WTC11 (cell line): ENCODE data around the gene MYO19. TPM values are rescaled to one million over a fixed set of nuclear protein-coding genes. Genes with fewer than 3 reads are reported as not detected.

ENCODE experiments used
- ATAC-seq: fragments of 200-7000 bp; cut with Tn5 transposase; 2 replicates; pipeline ENCODE4 v1.10.0; 2021; ENCODE audit warnings: mild to moderate bottlenecking, moderate library complexity
- CTCF ChIA-PET: fragments of 300-600 bp; sonication (Branson Sonifier 250); formaldehyde crosslinking; loops from one replicate; lab custom pipeline; 2021; ENCODE audit warnings: antibody characterized with exemption; lab: Charles Lee
- POLR2A ChIA-PET: fragments of 350-600 bp; sonication (Branson Sonifier 250); formaldehyde crosslinking; loops from one replicate; lab custom pipeline; 2021; ENCODE audit warnings: antibody characterized with exemption; lab: Charles Lee
- DNase-seq: peaks from one replicate; pipeline ENCODE4 v3.0.0; 2021; ENCODE audit warnings: low spot score
- H3K27ac Mint-ChIP-seq: 2 replicates; pipeline ENCODE4 v1.8.0; 2021; ENCODE audit warnings: mixed read lengths
- H3K27me3 Mint-ChIP-seq: 2 replicates; pipeline ENCODE4 v1.8.0; 2021; ENCODE audit warnings: low read depth, mild to moderate bottlenecking, moderate library complexity, mixed read lengths
- H3K36me3 Mint-ChIP-seq: 2 replicates; pipeline ENCODE4 v1.8.0; 2021; ENCODE audit warnings: mixed read lengths
- H3K4me1 Mint-ChIP-seq: 2 replicates; pipeline ENCODE4 v1.8.0; 2022; ENCODE audit warnings: mixed read lengths
- H3K4me3 Mint-ChIP-seq: 2 replicates; pipeline ENCODE4 v1.8.0; 2021; ENCODE audit warnings: mild to moderate bottlenecking, moderate library complexity, mixed read lengths
- H3K9me3 Mint-ChIP-seq: 2 replicates; pipeline ENCODE4 v1.8.0; 2021; ENCODE audit warnings: mixed read lengths
- ARID4B ChIP-seq: sonication (generic); formaldehyde crosslinking; IDR thresholded peaks from 2 replicates; pipeline ENCODE4 v1.8.0; 2023; ENCODE audit warnings: missing genetic modification reagents, mild to moderate bottlenecking, borderline replicate concordance
- ATF1 ChIP-seq: sonication (generic); formaldehyde crosslinking; IDR thresholded peaks from 2 replicates; pipeline ENCODE4 v1.8.1; 2023; ENCODE audit warnings: mild to moderate bottlenecking, moderate library complexity, missing genetic modification reagents
- ATF2 ChIP-seq: sonication (generic); formaldehyde crosslinking; IDR thresholded peaks from 2 replicates; pipeline ENCODE4 v1.8.1; 2022; ENCODE audit warnings: low read depth, missing genetic modification reagents, borderline replicate concordance
- CDX4 ChIP-seq: fragments of 250-450 bp; sonication (Bioruptor Pico); IDR thresholded peaks from 2 replicates; pipeline ENCODE4 v1.9.0; 2021; ENCODE audit warnings: moderate library complexity, mild to moderate bottlenecking, inconsistent platforms, borderline replicate concordance
- CTCF ChIP-seq: fragments of 200-600 bp; IDR thresholded peaks from 2 replicates; pipeline ENCODE4 v1.8.0; 2022; ENCODE audit warnings: antibody characterized with exemption
- EMX1 ChIP-seq: fragments of 250-450 bp; sonication (Bioruptor Pico); IDR thresholded peaks from 2 replicates; pipeline ENCODE4 v1.8.0; 2021; ENCODE audit warnings: mild to moderate bottlenecking
- FOXP1 ChIP-seq: sonication (generic); formaldehyde crosslinking; IDR thresholded peaks from 2 replicates; pipeline ENCODE4 v1.8.0; 2022; ENCODE audit warnings: missing genetic modification reagents, mild to moderate bottlenecking, moderate library complexity, borderline replicate concordance
- HMGXB4 ChIP-seq: sonication (generic); formaldehyde crosslinking; IDR thresholded peaks from 2 replicates; pipeline ENCODE4 v1.8.1; 2023; ENCODE audit warnings: mild to moderate bottlenecking, moderate library complexity, missing genetic modification reagents
- NR2C2 ChIP-seq: sonication (generic); formaldehyde crosslinking; IDR thresholded peaks from 2 replicates; pipeline ENCODE4 v1.8.0; 2022; ENCODE audit warnings: mild to moderate bottlenecking, missing genetic modification reagents
- SOX15 ChIP-seq: fragments of 250-450 bp; sonication (Bioruptor Pico); IDR thresholded peaks from 2 replicates; pipeline ENCODE4 v1.9.0; 2021; ENCODE audit warnings: mild to moderate bottlenecking
- TEAD4 ChIP-seq: sonication (generic); formaldehyde crosslinking; IDR thresholded peaks from 2 replicates; pipeline ENCODE4 v1.8.0; 2022; ENCODE audit warnings: mild to moderate bottlenecking, missing genetic modification reagents
- ZBTB21 ChIP-seq: sonication (generic); formaldehyde crosslinking; IDR thresholded peaks from 2 replicates; pipeline ENCODE4 v1.8.1; 2023; ENCODE audit warnings: mild to moderate bottlenecking, missing genetic modification reagents, borderline replicate concordance
- ZMAT4 ChIP-seq: fragments of 250-450 bp; sonication (Bioruptor Pico); IDR thresholded peaks from 2 replicates; pipeline ENCODE4 v1.9.0; 2021; ENCODE audit warnings: mild to moderate bottlenecking
- ZNF416 ChIP-seq: fragments of 250-450 bp; sonication (Bioruptor Pico); IDR thresholded peaks from 2 replicates; pipeline ENCODE4 v1.9.0; 2021; ENCODE audit warnings: mild to moderate bottlenecking, inconsistent platforms
- ZNF425 ChIP-seq: fragments of 250-450 bp; sonication (Bioruptor Pico); conservative IDR thresholded peaks from 2 replicates; pipeline ENCODE4 v1.9.0; 2021; ENCODE audit warnings: mild to moderate bottlenecking
- ZNF512 ChIP-seq: sonication (generic); formaldehyde crosslinking; IDR thresholded peaks from 2 replicates; pipeline ENCODE4 v1.8.1; 2022; ENCODE audit warnings: missing genetic modification reagents, borderline replicate concordance
- ZSCAN18 ChIP-seq: fragments of 250-450 bp; sonication (Bioruptor Pico); IDR thresholded peaks from 2 replicates; pipeline ENCODE4 v2.1.2; 2022; ENCODE audit warnings: mild to moderate bottlenecking, moderate library complexity
- total RNA-seq: library from RNA; stranded (reverse); gene quantifications from 3 replicates; pipeline ENCODE4 v1.2.3, GENCODE V29; 2021

The MYO19 gene
- total RNA-seq, 1 experiment from 2014 or later = 146 TPM

GRCh38 chr17:36498155-36498554 lies 36.5 kb downstream of the MYO19 start:
- H3K4me3 Mint-ChIP-seq = no peak overlapping the region
- H3K36me3 Mint-ChIP-seq = peaks cover 65% of the 10 kb centered on the region
- DNase-seq (no peak), ATAC-seq (no peak)
- H3K27me3 Mint-ChIP-seq = no peaks in the 10 kb centered on the region
- H3K9me3 Mint-ChIP-seq = no peaks in the 10 kb centered on the region
- no peak overlapping the region for H3K27ac Mint-ChIP-seq
- H3K4me1 Mint-ChIP-seq = no peaks in the 10 kb centered on the region
- CTCF ChIA-PET = interaction anchor here (1.2 kb wide), 1 partner anchor 15 kb away, joined by 4 read pairs; no protein-coding TSS in a partner anchor
- POLR2A ChIA-PET = no interaction called here
- no peak for TF ChIP-seq ZNF416 (CRISPR knock-in tag)
- no peak for TF ChIP-seq ATF1 (CRISPR knock-in tag)
- TF ChIP-seq CDX4 (CRISPR knock-in tag) = no peak
- TF ChIP-seq ARID4B = no peak
- TF ChIP-seq ATF2 (CRISPR knock-in tag) = no peak
- TF ChIP-seq CTCF = no peak
- no peak for TF ChIP-seq ZMAT4
- TF ChIP-seq NR2C2 (CRISPR knock-in tag) = no peak
- no peak for TF ChIP-seq ZSCAN18 (CRISPR knock-in tag)
- TF ChIP-seq ZNF512 (CRISPR knock-in tag) = no peak
- no peak for TF ChIP-seq EMX1
- TF ChIP-seq ZBTB21 (CRISPR knock-in tag) = no peak
- TF ChIP-seq TEAD4 (CRISPR knock-in tag) = no peak
- TF ChIP-seq HMGXB4 (CRISPR knock-in tag) = no peak
- TF ChIP-seq FOXP1 (CRISPR knock-in tag) = no peak
- TF ChIP-seq SOX15 (CRISPR knock-in tag) = no peak
- TF ChIP-seq ZNF425 = no peak
